Hematopoietic multipotent progenitor cell treated with erythropoietin and hydrocortisone succinate and interleukin-3 and kit ligand, for 17 days (in vitro differentiated cells): ENCODE data around the gene MSANTD1.
"Not testable (repeated sequence)": the region's sequence is repeated elsewhere in the genome, so short reads cannot be mapped to it uniquely, and the experiment has no call there.

ENCODE experiments used
- DNase-seq: peaks from one replicate; pipeline ENCODE4 v3.0.0-alpha.2; 2015; ENCODE audit warnings: low spot score

Gene MSANTD1

GRCh38 chr4:3290889-3291321, 41.9 kb downstream of the MSANTD1 start:
- no peak for DNase-seq

DNA sequence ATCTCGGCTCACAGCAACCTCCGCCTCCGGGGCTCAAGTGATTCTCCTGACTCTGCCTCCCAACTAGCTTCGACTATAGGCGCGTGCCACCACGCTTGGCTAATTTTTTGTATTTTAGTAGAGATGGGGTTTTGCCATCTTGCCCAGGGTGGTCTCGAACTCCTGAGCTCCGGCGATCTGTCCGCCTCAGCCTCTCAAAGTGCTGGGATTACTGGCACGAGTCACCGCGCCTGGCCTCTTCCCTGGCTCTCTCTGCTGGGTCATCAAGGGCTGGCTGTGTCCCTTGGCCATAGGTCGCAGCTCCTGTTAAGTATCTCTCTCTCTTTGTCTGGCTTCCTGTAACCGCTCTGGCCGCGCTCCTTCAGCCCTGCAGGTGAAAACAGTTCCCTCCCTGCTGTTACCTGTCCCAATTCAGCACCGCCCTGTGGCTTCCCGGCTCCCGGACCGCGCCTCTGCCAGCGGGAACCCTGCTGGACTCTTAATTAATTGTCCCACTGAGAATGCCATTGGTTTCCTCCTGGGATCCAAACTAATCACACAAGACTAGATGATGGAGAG, 42.5 kb downstream of the MSANTD1 start:
- no peak for DNase-seq

DNA sequence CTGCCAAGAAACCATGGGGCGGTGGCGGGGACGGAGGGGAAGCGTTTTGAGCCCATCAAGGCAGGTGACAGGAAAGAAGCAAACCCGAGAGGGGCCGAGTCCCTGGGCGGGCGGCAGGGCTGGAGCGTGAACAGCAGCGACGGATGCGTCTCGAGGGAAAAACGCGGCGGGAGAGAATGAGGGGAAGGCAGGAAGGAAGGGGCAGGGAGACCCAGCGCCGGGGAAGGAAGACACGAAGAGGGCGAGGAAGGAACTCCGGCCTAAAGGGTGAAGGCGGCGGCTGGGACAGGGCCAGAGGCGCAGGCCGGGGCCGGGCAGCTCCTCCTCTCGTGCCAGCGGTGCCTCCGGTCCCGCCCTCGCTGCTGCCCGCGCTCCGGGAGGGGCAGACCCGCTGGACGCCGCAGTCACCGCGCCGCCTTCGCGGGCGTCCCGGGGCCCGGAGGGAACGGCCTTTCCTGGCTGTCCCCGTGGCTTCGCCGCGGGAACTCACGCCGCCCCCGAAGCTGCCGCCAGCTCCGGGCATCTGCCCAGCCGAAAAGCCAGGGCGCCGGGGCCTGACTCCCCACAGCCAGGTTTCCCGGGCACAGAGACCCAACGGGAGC, 43.1 kb downstream of the MSANTD1 start:
- peak; percentile 19 for DNase-seq

DNA sequence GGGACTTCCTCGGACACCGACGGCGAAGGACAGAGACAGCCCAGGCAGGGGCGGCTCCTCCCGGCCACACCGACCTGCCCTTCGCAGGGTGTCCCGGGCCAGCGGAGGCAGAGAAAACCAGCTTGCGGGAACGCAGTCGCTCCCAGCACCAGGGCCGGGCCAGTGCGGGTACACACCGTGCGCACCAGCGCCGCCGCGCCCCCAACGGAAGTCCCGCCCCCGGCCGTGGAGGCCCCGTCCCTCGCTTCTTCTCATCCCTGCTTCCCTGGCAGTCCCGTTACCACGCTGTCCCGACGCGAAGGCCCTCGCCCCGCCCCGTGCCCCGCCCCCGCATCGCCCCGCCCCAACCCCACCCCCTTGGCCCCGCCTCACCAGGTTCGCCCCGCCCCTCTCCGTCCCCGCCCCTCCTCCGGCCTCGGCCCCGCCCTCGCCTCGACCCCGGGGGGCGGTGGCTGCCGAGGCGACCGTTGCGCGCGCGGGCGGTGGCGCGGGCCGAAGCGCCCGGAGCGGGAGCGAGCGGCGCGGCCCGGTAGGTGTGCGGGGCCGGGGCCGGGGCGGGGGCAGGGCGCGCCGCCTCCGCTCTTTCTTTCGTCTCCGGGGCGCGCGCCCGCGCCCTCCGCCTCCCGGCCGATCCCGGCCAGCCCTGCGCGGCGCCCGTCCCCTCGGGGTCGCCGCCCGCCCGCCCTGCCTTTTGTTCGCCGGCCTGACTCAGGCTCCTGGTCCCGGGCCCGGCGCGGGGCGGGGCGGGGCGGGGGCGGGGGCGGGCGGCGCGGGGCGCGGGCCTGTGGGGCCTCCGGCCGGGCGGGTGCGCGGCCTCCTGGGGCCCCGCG, 43.8 kb downstream of the MSANTD1 start, which contains the start of gene RGS12:
Gene RGS12, plus strand, starts transcription at position 451 of the 830 bp plus-strand sequence. CDS start 23,150 bp downstream, outside the sequence.
- DNase-seq: peak; percentile 79

- DNase-seq: peak; percentile 6
These were observed 44.7 kb downstream of the MSANTD1 start for GRCh38 chr4:3293401-3294391.

DNA sequence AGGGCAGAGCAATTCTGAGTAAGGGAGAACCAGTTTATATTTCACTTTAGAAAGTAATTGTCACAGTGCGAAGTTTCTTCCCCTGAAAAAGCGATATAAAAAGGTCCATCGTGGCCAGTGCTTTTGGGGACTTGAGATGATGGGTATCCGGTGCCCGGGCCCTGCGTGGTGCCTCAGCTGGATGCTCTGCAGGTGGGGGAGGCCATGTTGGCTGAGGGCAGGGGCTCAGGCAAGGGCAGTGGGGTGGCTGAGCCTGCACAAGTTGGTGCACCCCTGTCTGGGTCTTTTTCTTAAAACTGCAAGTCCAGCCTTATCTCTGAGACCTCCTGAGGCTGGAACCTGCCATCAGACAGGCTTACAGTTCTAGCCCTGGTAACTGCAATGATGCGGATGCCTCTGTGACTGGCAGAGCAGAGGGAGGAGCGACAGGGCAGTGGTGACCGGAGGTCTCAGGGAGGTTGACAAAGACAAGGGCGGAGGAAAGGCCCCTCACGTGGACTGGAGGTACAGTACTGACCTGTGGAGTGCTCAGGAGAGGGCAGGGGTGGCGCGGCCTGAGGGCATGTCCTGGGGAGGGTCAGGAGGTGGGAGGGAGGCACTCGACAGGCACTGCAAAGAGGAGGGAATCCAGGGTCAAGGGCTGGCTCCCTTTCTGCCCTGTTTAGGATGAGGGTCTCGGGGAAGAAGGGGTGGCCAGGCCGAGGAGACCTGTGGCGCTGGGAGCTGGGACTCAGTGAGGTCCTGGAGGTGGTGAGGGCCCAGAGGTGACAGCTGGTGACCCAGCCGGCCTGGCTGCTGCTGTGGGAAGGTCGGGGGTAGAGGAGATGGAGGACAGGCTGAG, 45.7 kb downstream of the MSANTD1 start:
- no peak for DNase-seq

GRCh38 chr4:3295837-3296624, 47.1 kb downstream of the MSANTD1 start:
- DNase-seq: no peak

- DNase-seq: no peak
These were observed 47.7 kb downstream of the MSANTD1 start for GRCh38 chr4:3296651-3297050.

DNA sequence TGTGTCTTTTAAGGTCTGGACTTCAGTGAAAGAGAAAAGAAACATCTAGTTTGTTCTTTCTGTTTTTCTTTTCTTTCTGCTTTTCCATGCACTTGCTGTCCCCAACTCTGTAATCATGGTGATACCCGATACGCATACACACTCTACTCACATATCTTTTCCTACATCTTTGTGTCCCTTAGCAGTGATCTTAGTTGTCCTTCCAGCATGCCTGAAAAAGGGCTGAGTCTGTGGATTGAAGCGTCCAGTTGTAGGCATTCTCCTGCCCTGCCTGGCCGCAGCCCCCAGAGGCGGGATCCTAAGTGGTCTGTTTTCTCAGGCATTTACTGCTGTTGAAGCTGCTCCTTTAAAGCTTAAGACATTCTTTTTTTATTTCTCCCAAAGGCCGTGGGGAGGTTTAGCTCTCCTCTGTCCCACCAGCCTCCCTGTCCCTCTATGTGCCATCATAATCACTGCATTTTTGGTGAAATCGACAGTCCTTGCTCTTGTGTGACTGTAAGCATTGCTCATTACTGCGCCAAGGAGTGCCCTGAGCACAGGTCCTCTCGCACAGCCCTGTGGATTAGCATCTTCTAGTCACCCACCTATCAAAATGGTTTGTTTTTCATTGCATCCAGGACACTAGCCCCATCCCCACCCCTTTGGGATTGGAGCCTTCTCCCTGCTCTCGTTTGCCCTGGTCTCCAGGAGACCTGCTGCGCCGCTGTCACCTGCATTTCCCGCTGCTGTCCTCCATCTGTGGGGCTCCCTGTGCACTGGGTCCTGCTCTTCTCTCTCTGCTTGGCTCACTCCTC, 48.3 kb downstream of the MSANTD1 start:
- no peak for DNase-seq

GRCh38 chr4:3299122-3299975, 50.4 kb downstream of the MSANTD1 start:
- DNase-seq: no peak

GRCh38 chr4:3299976-3300671, 51.2 kb downstream of the MSANTD1 start:
- DNase-seq: no peak

- not testable (repeated sequence) for DNase-seq
These were observed 51.9 kb downstream of the MSANTD1 start for GRCh38 chr4:3300882-3301281.

GRCh38 chr4:3301450-3302172, 52.7 kb downstream of the MSANTD1 start:
- no peak for DNase-seq

GRCh38 chr4:3302173-3302785, 53.3 kb downstream of the MSANTD1 start:
- no peak for DNase-seq

- DNase-seq: no peak
These were observed 54.0 kb downstream of the MSANTD1 start for GRCh38 chr4:3302786-3303564.

DNA sequence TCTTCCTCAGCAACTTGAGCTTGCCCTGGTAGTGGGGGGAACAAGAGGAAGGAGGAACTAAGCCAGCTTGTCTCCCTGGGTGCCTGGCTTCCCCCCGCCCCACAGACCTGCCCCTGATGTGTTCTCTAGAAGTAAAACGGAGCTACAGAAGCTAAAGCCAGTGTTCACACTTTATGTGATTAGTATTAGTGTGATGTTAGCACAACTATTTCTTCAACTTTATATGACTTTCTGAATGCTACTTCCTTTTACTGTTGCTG, 54.5 kb downstream of the MSANTD1 start:
- no peak for DNase-seq
